ENCODE results near the gene SASH3.

The SASH3 gene

DNA sequence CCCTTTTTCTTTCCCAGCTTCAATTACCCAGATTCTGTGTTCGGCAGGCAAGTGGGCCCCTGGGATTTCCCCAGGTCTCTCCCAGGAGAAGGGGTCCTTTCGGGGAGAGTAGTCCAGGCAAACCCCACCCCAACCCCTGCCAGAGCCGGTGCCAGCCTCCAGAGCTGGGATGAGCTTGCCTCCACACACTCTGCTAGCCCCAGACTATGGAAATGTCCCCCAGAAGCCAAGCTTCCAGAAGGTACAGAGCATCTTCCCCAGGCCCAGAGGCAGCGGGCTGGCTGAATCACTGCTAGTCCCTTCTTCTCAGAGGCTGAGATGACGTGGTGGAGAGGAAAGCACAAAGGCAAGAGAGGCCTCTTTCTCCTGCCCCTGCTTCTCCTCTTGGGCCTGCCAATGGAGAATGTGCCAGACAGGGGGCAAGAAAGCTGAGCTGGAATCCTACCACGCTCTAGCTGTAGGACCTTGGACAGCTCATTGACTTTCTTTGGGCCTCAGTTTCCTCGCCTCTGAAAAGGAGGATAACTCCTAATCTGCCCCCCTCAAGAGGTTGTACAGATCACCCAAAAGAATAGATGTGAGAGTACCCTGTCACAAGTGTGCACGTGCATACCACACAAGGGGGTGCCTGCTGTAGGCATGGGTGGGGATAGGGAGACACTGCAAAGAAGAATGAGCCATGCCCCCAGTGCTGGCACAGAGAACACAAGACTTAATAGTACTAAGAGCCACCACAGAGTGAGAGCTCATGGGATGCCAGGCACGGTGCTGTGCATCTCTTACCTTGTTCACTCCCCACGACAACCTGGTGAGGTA lies 2.1 kb downstream of the SASH3 start:
- Histone ChIP-seq H3K4me2 (ENCODE audit: insufficient read depth, low read length) (peak overlapping the region; percentile 92), H3K9ac (ENCODE audit: low read depth, low read length) (peak overlapping the region; percentile 96), H3K79me2 (ENCODE audit: insufficient read depth, low read length) (peaks cover 96% of the 10 kb centered on the region), H4K20me1 (ENCODE audit: insufficient read depth, low read length) (peaks cover 50% of the 10 kb centered on the region), H3K27ac (ENCODE audit: low read length) (peak overlapping the region; percentile 98), H3K9me3 (ENCODE audit: insufficient read depth, low read length, severe bottlenecking) (no peaks in the 10 kb centered on the region), H3K4me3 (ENCODE audit: low read depth in 1 of 2, low read length in 2 of 2) (peak overlapping the region; percentile 61 to 87), H3K36me3 (ENCODE audit: insufficient read depth, low read length) (peaks cover 67% of the 10 kb centered on the region), H3K4me1 (ENCODE audit: insufficient read depth, low read length) (peaks cover 75% of the 10 kb centered on the region), H3K27me3 (ENCODE audit: insufficient read depth, low read length, poor library complexity) (no peaks in the 10 kb centered on the region), H2AFZ (ENCODE audit: low read depth, low read length) (no peak overlapping the region)
- ATAC-seq (ENCODE audit: insufficient read depth, low read depth), result no peak
- DNase-seq, result peak; percentile 34
- TF ChIP-seq EZH2 (IDR thresholded peaks at IDR 0.05; ENCODE audit: borderline replicate concordance, low read depth, low read length, severe bottlenecking), result no peak
- TF ChIP-seq, protein P1, sequence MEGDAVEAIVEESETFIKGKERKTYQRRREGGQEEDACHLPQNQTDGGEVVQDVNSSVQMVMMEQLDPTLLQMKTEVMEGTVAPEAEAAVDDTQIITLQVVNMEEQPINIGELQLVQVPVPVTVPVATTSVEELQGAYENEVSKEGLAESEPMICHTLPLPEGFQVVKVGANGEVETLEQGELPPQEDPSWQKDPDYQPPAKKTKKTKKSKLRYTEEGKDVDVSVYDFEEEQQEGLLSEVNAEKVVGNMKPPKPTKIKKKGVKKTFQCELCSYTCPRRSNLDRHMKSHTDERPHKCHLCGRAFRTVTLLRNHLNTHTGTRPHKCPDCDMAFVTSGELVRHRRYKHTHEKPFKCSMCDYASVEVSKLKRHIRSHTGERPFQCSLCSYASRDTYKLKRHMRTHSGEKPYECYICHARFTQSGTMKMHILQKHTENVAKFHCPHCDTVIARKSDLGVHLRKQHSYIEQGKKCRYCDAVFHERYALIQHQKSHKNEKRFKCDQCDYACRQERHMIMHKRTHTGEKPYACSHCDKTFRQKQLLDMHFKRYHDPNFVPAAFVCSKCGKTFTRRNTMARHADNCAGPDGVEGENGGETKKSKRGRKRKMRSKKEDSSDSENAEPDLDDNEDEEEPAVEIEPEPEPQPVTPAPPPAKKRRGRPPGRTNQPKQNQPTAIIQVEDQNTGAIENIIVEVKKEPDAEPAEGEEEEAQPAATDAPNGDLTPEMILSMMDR (IDR thresholded peaks at IDR 0.05; ENCODE audit: borderline replicate concordance, extremely low read depth, low read length, poor library complexity, severe bottlenecking), result no peak

DNA sequence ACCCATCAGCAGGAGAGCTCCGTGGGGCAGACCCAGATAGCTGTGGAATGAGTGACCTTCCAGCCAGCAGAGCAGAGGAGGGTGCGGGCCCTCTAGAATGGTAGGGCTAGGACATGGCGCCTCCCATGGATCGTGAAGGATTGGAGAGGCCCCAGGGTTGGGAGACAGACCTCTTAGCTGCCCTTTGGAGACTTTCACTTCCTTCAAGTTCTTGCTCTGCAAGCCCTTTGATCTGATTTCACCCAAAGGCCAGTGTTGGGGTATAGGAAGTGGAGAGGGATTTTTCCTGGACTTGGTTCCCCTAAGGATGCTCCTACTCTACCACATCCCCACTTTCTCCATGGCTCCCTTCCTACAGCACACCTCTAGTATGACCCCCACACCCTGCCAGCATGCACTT lies 3.0 kb downstream of the SASH3 start:
- Histone ChIP-seq H3K9ac (ENCODE audit: low read depth, low read length) (peak overlapping the region; percentile 96), H3K4me3 (ENCODE audit: low read depth in 1 of 2, low read length in 2 of 2) (peak overlapping the region; percentile 61 to 87), H3K4me1 (ENCODE audit: insufficient read depth, low read length) (peaks cover 73% of the 10 kb centered on the region), H3K4me2 (ENCODE audit: insufficient read depth, low read length) (peak overlapping the region; percentile 92), H2AFZ (ENCODE audit: low read depth, low read length) (no peak overlapping the region), H3K79me2 (ENCODE audit: insufficient read depth, low read length) (peaks cover 97% of the 10 kb centered on the region), H3K27me3 (ENCODE audit: insufficient read depth, low read length, poor library complexity) (no peaks in the 10 kb centered on the region), H3K9me3 (ENCODE audit: insufficient read depth, low read length, severe bottlenecking) (no peaks in the 10 kb centered on the region), H3K36me3 (ENCODE audit: insufficient read depth, low read length) (peaks cover 75% of the 10 kb centered on the region), H3K27ac (ENCODE audit: low read length) (peak overlapping the region; percentile 98), H4K20me1 (ENCODE audit: insufficient read depth, low read length) (peaks cover 57% of the 10 kb centered on the region)
- TF ChIP-seq EZH2 (IDR thresholded peaks at IDR 0.05; ENCODE audit: borderline replicate concordance, low read depth, low read length, severe bottlenecking), result no peak
- TF ChIP-seq, protein P1 (IDR thresholded peaks at IDR 0.05; ENCODE audit: borderline replicate concordance, extremely low read depth, low read length, poor library complexity, severe bottlenecking), result no peak
- peak; percentile 19 for DNase-seq
- no peak for ATAC-seq (ENCODE audit: insufficient read depth, low read depth)

DNA sequence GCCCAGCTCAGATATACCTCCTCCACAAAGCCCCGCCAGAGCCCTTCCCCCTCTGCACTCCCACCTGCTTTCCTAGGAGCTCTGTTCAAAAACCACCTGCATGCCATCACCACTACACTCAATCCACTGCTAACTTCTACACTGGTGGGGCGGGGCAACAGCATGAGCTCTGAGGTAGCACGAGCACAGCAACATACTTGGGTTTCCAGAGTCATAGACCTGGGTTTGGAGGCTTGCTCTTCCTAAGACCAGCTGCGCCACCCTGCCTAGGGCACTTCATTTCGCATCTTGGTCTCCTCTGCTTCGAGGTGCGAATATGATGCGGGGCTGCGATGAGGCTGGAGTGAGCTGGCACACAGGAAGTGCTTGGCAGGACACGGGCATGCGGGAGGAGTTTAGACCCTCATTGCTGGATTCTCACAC lies 3.6 kb downstream of the SASH3 start:
- Histone ChIP-seq H3K36me3 (ENCODE audit: insufficient read depth, low read length) (peaks cover 80% of the 10 kb centered on the region), H3K4me3 (ENCODE audit: low read depth in 1 of 2, low read length in 2 of 2) (peak overlapping the region; percentile 61 to 87), H4K20me1 (ENCODE audit: insufficient read depth, low read length) (peaks cover 63% of the 10 kb centered on the region), H3K27me3 (ENCODE audit: insufficient read depth, low read length, poor library complexity) (no peaks in the 10 kb centered on the region), H3K9ac (ENCODE audit: low read depth, low read length) (peak overlapping the region; percentile 96), H3K4me1 (ENCODE audit: insufficient read depth, low read length) (peaks cover 71% of the 10 kb centered on the region), H3K79me2 (ENCODE audit: insufficient read depth, low read length) (peaks cover 97% of the 10 kb centered on the region), H3K9me3 (ENCODE audit: insufficient read depth, low read length, severe bottlenecking) (no peaks in the 10 kb centered on the region), H3K4me2 (ENCODE audit: insufficient read depth, low read length) (peak overlapping the region; percentile 92), H2AFZ (ENCODE audit: low read depth, low read length) (no peak overlapping the region), H3K27ac (ENCODE audit: low read length) (peak overlapping the region; percentile 98)
- TF ChIP-seq, protein P1 (IDR thresholded peaks at IDR 0.05; ENCODE audit: borderline replicate concordance, extremely low read depth, low read length, poor library complexity, severe bottlenecking), result no peak
- TF ChIP-seq EZH2 (IDR thresholded peaks at IDR 0.05; ENCODE audit: borderline replicate concordance, low read depth, low read length, severe bottlenecking), result no peak
- ATAC-seq (ENCODE audit: insufficient read depth, low read depth), result 0 out of 3 replicates have a peak, but pooled peaks have one; percentile 1
- DNase-seq, result peak; percentile 58

Measured in DND-41 (cell line).